Mesendoderm (in vitro differentiated cells): ENCODE measurements around the gene SAP30.
A peak's percentile ranks its signal among the peaks of the same experiment; 100 is the strongest.

Experiments used
- DNase-seq: peaks from one replicate; pipeline ENCODE4 v3.0.0; 2013
- H2AK5ac ChIP-seq: 2 replicates; pipeline ENCODE4 v1.6.1; 2013; ENCODE audit warnings: low read length, inconsistent platforms
- H2BK120ac ChIP-seq: 2 replicates; pipeline ENCODE4 v1.6.1; 2013; ENCODE audit warnings: low read depth, mild to moderate bottlenecking, low read length, moderate library complexity, mixed read lengths
- H2BK15ac ChIP-seq: replicated peaks from 2 replicates; pipeline ENCODE4 v1.6.1; 2013; ENCODE audit warnings: low read depth, mild to moderate bottlenecking, moderate library complexity
- H2BK5ac ChIP-seq: 2 replicates; pipeline ENCODE4 v1.6.1; 2013; ENCODE audit warnings: low read length, inconsistent platforms
- H3K18ac ChIP-seq: 2 replicates; pipeline ENCODE4 v1.6.1; 2013; ENCODE audit warnings: mild to moderate bottlenecking, low read length, mixed read lengths
- H3K23ac ChIP-seq: one replicate; pipeline ENCODE4 v1.6.1; 2013; ENCODE audit warnings: low read length
- H3K27ac ChIP-seq: 2 replicates; pipeline ENCODE4 v1.5.1; 2013; ENCODE audit warnings: low read depth, mild to moderate bottlenecking, inconsistent platforms, low read length, moderate library complexity
- H3K27me3 ChIP-seq: 2 replicates; pipeline ENCODE4 v1.6.1; 2013; ENCODE audit warnings: low read length, control low read depth, mild to moderate bottlenecking, inconsistent platforms; ENCODE audit not compliant: insufficient read depth, poor library complexity
- H3K36me3 ChIP-seq: 2 replicates; pipeline ENCODE4 v1.6.1; 2013; ENCODE audit warnings: low read length, inconsistent platforms; ENCODE audit not compliant: control insufficient read depth, insufficient read depth
- H3K4ac ChIP-seq: one replicate; pipeline ENCODE4 v1.6.1; 2013; ENCODE audit warnings: low read depth, mild to moderate bottlenecking, low read length, moderate library complexity
- H3K4me1 ChIP-seq: 2 replicates; pipeline ENCODE4 v1.6.1; 2013; ENCODE audit warnings: low read depth, low read length, inconsistent platforms; ENCODE audit not compliant: control insufficient read depth
- H3K4me2 ChIP-seq: 2 replicates; pipeline ENCODE4 v1.6.1; 2013; ENCODE audit warnings: low read length
- H3K4me3 ChIP-seq: 2 replicates; pipeline ENCODE4 v1.5.1; 2013; ENCODE audit warnings: mild to moderate bottlenecking, low read length
- H3K56ac ChIP-seq: one replicate; pipeline ENCODE4 v1.6.1; 2013; ENCODE audit warnings: low read length
- H3K79me1 ChIP-seq: 2 replicates; pipeline ENCODE4 v1.6.1; 2013; ENCODE audit warnings: low read length, inconsistent platforms
- H3K79me2 ChIP-seq: 2 replicates; pipeline ENCODE4 v1.6.1; 2013; ENCODE audit warnings: mild to moderate bottlenecking, low read length; ENCODE audit not compliant: control insufficient read depth, insufficient read depth
- H3K9ac ChIP-seq: 2 replicates; pipeline ENCODE4 v1.6.1; 2013; ENCODE audit warnings: low read length, inconsistent platforms
- H4K5ac ChIP-seq: one replicate; pipeline ENCODE4 v1.6.1; 2013; ENCODE audit warnings: low read length
- H4K8ac ChIP-seq: one replicate; pipeline ENCODE4 v1.6.1; 2013; ENCODE audit warnings: low read depth, mild to moderate bottlenecking, control low read depth, low read length, moderate library complexity
- WGBS: extraction: QIAGEN DNeasy Blood & Tissue Kit; methylation state at CpG from one replicate; pipeline ENCODE4 v1.1.7; 2013; ENCODE audit warnings: low lambda C conversion rate, missing lambda C conversion rate; ENCODE audit not compliant: insufficient coverage; ENCODE audit errors: extremely low coverage; 5-methylcytosine and 5-hydroxymethylcytosine counted together

SAP30 gene

GRCh38 chr4:173371292-173372192 lies 788 bp downstream of the SAP30 start:
- H3K4me1 ChIP-seq, result no peaks in the 10 kb centered on the region
- H3K9ac ChIP-seq, result peak overlapping the region; percentile 88
- no CpG with 5 or more reads among the region's 68 CpGs for WGBS
- peak overlapping the region; percentile 84 for H3K4me2 ChIP-seq
- H3K79me1 ChIP-seq, result no peaks in the 10 kb centered on the region
- H2BK15ac ChIP-seq, result no peak overlapping the region
- H3K27ac ChIP-seq, result peak overlapping the region; percentile 76
- no peak overlapping the region for H2BK120ac ChIP-seq
- H3K27me3 ChIP-seq, result no peaks in the 10 kb centered on the region
- peak overlapping the region; percentile 54 for H3K4me3 ChIP-seq
- no peak overlapping the region for H4K5ac ChIP-seq
- no peak overlapping the region for H4K8ac ChIP-seq
- H2BK5ac ChIP-seq, result no peak overlapping the region
- no peak overlapping the region for H3K18ac ChIP-seq
- no peaks in the 10 kb centered on the region for H3K36me3 ChIP-seq
- peak overlapping the region; percentile 93 for H3K56ac ChIP-seq
- no peak overlapping the region for H2AK5ac ChIP-seq
- no peaks in the 10 kb centered on the region for H3K79me2 ChIP-seq
- H3K23ac ChIP-seq, result no peak overlapping the region
- peak; percentile 84 for DNase-seq
- no peak overlapping the region for H3K4ac ChIP-seq

GRCh38 chr4:173374588-173374987 lies 3.8 kb downstream of the SAP30 start:
- Histone ChIP-seq H3K4me3 (no peak overlapping the region), H3K27me3 (no peaks in the 10 kb centered on the region), H2BK120ac (no peak overlapping the region), H3K79me2 (no peaks in the 10 kb centered on the region), H2BK15ac (no peak overlapping the region), H3K4me2 (no peak overlapping the region), H3K9ac (no peak overlapping the region), H3K56ac (no peak overlapping the region), H2BK5ac (no peak overlapping the region), H3K18ac (no peak overlapping the region), H3K36me3 (no peaks in the 10 kb centered on the region), H3K4me1 (no peaks in the 10 kb centered on the region), H3K4ac (no peak overlapping the region), H3K27ac (no peak overlapping the region), H3K23ac (no peak overlapping the region), H2AK5ac (no peak overlapping the region), H3K79me1 (no peaks in the 10 kb centered on the region), H4K8ac (no peak overlapping the region), H4K5ac (no peak overlapping the region)
- DNase-seq, result no peak
- no CpG with 5 or more reads among the region's 2 CpGs for WGBS

- H3K4me1 ChIP-seq, result no peaks in the 10 kb centered on the region
- H3K27ac ChIP-seq, result no peak overlapping the region
- H2BK120ac ChIP-seq, result no peak overlapping the region
- H4K8ac ChIP-seq, result no peak overlapping the region
- H3K4ac ChIP-seq, result no peak overlapping the region
- no peak overlapping the region for H3K56ac ChIP-seq
- no peak overlapping the region for H3K4me2 ChIP-seq
- WGBS, result no CpG with 5 or more reads among the region's 3 CpGs
- no peak overlapping the region for H3K9ac ChIP-seq
- H2BK15ac ChIP-seq, result no peak overlapping the region
- no peaks in the 10 kb centered on the region for H3K36me3 ChIP-seq
- no peak overlapping the region for H2BK5ac ChIP-seq
- H3K23ac ChIP-seq, result no peak overlapping the region
- no peak overlapping the region for H3K18ac ChIP-seq
- no peaks in the 10 kb centered on the region for H3K79me1 ChIP-seq
- H2AK5ac ChIP-seq, result no peak overlapping the region
- no peaks in the 10 kb centered on the region for H3K27me3 ChIP-seq
- no peak overlapping the region for H4K5ac ChIP-seq
- H3K79me2 ChIP-seq, result no peaks in the 10 kb centered on the region
- no peak overlapping the region for H3K4me3 ChIP-seq
- DNase-seq, result no peak
These were observed 9.2 kb downstream of the SAP30 start for GRCh38 chr4:173379929-173380328.

- no peak overlapping the region for H3K23ac ChIP-seq
- no peak overlapping the region for H3K4me3 ChIP-seq
- no peak overlapping the region for H2BK120ac ChIP-seq
- no peak overlapping the region for H3K56ac ChIP-seq
- H2BK5ac ChIP-seq, result no peak overlapping the region
- H3K36me3 ChIP-seq, result no peaks in the 10 kb centered on the region
- no peak overlapping the region for H2AK5ac ChIP-seq
- no peaks in the 10 kb centered on the region for H3K27me3 ChIP-seq
- H2BK15ac ChIP-seq, result no peak overlapping the region
- no peak overlapping the region for H3K4ac ChIP-seq
- no peak overlapping the region for H3K27ac ChIP-seq
- no peak overlapping the region for H3K9ac ChIP-seq
- no peaks in the 10 kb centered on the region for H3K79me1 ChIP-seq
- no peak for DNase-seq
- no peak overlapping the region for H4K5ac ChIP-seq
- no peak overlapping the region for H3K4me2 ChIP-seq
- H3K79me2 ChIP-seq, result no peaks in the 10 kb centered on the region
- H3K18ac ChIP-seq, result no peak overlapping the region
- H4K8ac ChIP-seq, result no peak overlapping the region
- H3K4me1 ChIP-seq, result no peaks in the 10 kb centered on the region
These were observed 10.2 kb downstream of the SAP30 start for GRCh38 chr4:173380987-173381386.

- H2AK5ac ChIP-seq, result no peak overlapping the region
- no peaks in the 10 kb centered on the region for H3K79me1 ChIP-seq
- no peak for DNase-seq
- H3K23ac ChIP-seq, result no peak overlapping the region
- H3K27me3 ChIP-seq, result no peaks in the 10 kb centered on the region
- H3K79me2 ChIP-seq, result no peaks in the 10 kb centered on the region
- WGBS, result no CpG with 5 or more reads among the region's 1 CpG
- no peak overlapping the region for H4K5ac ChIP-seq
- no peak overlapping the region for H2BK5ac ChIP-seq
- no peak overlapping the region for H2BK15ac ChIP-seq
- no peak overlapping the region for H3K9ac ChIP-seq
- H3K18ac ChIP-seq, result no peak overlapping the region
- no peak overlapping the region for H3K27ac ChIP-seq
- H3K4ac ChIP-seq, result no peak overlapping the region
- no peak overlapping the region for H3K4me2 ChIP-seq
- no peaks in the 10 kb centered on the region for H3K4me1 ChIP-seq
- no peak overlapping the region for H3K4me3 ChIP-seq
- H3K36me3 ChIP-seq, result no peaks in the 10 kb centered on the region
- no peak overlapping the region for H2BK120ac ChIP-seq
- H3K56ac ChIP-seq, result no peak overlapping the region
- no peak overlapping the region for H4K8ac ChIP-seq
These were observed 10.9 kb downstream of the SAP30 start for GRCh38 chr4:173381610-173382009.

- H4K8ac ChIP-seq, result no peak overlapping the region
- no peaks in the 10 kb centered on the region for H3K79me1 ChIP-seq
- no peak overlapping the region for H2BK15ac ChIP-seq
- WGBS, result no CpG with 5 or more reads among the region's 4 CpGs
- no peak overlapping the region for H2AK5ac ChIP-seq
- H3K4me3 ChIP-seq, result no peak overlapping the region
- H3K79me2 ChIP-seq, result no peaks in the 10 kb centered on the region
- no peak overlapping the region for H3K23ac ChIP-seq
- no peak for DNase-seq
- no peak overlapping the region for H3K18ac ChIP-seq
- no peak overlapping the region for H3K4ac ChIP-seq
- no peak overlapping the region for H3K4me2 ChIP-seq
- no peak overlapping the region for H3K27ac ChIP-seq
- H3K27me3 ChIP-seq, result no peaks in the 10 kb centered on the region
- H2BK5ac ChIP-seq, result no peak overlapping the region
- H3K36me3 ChIP-seq, result no peaks in the 10 kb centered on the region
- H3K56ac ChIP-seq, result no peak overlapping the region
- no peak overlapping the region for H3K9ac ChIP-seq
- no peak overlapping the region for H4K5ac ChIP-seq
- no peak overlapping the region for H2BK120ac ChIP-seq
- H3K4me1 ChIP-seq, result no peaks in the 10 kb centered on the region
These were observed 11.6 kb downstream of the SAP30 start for GRCh38 chr4:173382349-173382748.
